ENCODE measurements around the gene PLPP2. TPM values are rescaled to one million over a fixed set of nuclear protein-coding genes. Genes with fewer than 3 reads are reported as not detected.

The PLPP2 gene
- total RNA-seq, 2 experiments from 2014 or later = 0.36 TPM; not detected in 1

DNA sequence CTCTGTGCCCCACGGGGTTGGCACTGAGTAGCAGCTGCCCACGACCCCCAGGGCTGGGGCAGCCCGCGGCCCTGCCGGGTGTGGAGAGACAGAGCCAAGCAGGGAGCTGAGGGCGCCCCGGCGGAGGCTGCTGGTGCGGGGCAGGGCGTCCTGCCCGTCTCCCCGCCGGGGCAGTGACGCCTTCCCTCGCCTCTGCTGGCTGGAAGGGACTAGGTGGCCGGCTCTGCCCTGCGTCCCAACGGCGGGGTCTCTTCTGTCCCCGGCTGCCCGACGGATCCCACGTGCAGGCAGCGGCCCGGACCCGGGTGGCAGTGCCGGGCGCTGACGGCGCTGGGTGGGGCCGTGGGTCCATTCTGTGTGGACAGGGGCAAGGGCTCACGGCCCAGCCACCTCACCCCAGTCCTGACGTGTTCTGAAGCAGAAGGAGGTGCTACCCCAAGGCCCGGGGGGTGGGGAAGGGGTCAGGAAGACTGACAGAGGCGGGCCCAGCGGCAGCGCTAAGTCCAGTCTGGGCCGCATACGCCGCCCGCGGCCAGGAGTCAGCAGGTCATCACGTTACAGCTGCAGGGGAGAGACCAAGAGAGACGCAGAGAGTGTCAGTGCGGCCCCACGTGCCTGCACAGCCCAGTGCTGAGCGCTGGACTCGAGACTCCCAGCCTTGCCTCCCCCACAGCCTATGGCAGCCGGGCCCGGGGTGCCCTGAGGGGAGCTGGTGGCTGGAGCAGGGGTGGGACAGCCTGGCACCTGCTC is 15.1 kb upstream of the PLPP2 start:
- H3K4me1 Mint-ChIP-seq (ENCODE audit: low read depth) = no peaks in the 10 kb centered on the region
- TF ChIP-seq, protein P1, sequence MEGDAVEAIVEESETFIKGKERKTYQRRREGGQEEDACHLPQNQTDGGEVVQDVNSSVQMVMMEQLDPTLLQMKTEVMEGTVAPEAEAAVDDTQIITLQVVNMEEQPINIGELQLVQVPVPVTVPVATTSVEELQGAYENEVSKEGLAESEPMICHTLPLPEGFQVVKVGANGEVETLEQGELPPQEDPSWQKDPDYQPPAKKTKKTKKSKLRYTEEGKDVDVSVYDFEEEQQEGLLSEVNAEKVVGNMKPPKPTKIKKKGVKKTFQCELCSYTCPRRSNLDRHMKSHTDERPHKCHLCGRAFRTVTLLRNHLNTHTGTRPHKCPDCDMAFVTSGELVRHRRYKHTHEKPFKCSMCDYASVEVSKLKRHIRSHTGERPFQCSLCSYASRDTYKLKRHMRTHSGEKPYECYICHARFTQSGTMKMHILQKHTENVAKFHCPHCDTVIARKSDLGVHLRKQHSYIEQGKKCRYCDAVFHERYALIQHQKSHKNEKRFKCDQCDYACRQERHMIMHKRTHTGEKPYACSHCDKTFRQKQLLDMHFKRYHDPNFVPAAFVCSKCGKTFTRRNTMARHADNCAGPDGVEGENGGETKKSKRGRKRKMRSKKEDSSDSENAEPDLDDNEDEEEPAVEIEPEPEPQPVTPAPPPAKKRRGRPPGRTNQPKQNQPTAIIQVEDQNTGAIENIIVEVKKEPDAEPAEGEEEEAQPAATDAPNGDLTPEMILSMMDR (IDR thresholded peaks at IDR 0.05) = no peak
- no peak overlapping the region for H3K27ac Mint-ChIP-seq
- DNase-seq (no peak), ATAC-seq (no peak)
- ChIA-PET CTCF (no interaction called here), POLR2A (no interaction called here)
- no peak overlapping the region for H3K4me3 Mint-ChIP-seq
- H3K9me3 Mint-ChIP-seq = no peaks in the 10 kb centered on the region
- intact Hi-C loops (cut with micrococcal nuclease) = no loop called here
- H3K36me3 Mint-ChIP-seq (ENCODE audit: low read depth) = peaks cover 8% of the 10 kb centered on the region
- no peaks in the 10 kb centered on the region for H3K27me3 Mint-ChIP-seq

DNA sequence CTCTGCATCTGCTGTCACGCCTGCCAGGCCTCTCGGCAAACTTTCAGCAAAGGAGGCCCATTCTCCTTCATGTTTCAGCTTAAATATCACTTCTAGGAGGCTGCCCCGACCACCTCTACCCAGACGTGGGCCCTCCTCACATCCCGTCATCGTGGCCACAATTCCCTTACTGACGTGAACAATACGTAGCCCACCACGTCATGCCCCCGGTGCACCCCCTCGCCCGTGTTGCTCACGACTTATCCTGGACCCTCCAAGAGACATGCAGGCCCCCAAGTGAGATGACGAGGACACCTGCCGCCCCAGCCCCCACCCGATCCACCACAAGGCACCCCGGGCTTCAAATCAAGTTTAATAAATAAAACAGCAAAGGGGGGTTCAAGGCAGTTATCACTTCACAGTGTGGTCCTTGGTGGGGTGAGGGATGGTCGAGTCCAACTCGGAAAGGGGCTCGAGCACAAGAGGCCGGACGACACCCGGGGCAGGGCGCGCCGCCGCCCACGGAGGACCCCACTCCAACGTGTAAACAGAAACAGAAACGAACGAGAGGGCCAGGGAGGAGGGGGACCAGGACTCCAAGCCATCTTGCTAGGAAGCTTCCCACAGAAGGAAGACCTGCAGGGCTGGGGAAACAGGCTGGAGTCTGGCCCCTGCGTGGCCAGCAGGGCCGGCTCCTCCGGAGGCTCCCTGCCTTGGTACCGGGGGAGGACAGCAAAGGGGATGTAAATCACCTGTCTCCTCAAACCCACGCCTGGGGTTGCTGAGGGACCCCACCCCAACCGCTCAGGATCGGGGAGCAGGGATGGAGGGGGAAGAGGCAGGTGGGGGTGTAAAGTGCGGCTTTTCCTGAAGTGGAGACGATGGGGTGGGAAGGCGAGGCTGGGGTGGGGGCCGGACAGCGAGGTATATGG is 14.3 kb upstream of the PLPP2 start:
- POLR2A ChIA-PET = interaction anchor here (1.4 kb wide), 1 partner anchor 10 kb away, joined by 3 read pairs; no protein-coding TSS in a partner anchor
- Mint-ChIP-seq H3K4me3 (no peak overlapping the region), H3K27me3 (no peaks in the 10 kb centered on the region), H3K36me3 (ENCODE audit: low read depth) (peaks cover 8% of the 10 kb centered on the region), H3K9me3 (no peaks in the 10 kb centered on the region), H3K27ac (no peak overlapping the region), H3K4me1 (ENCODE audit: low read depth) (no peaks in the 10 kb centered on the region)
- intact Hi-C loops (cut with micrococcal nuclease) = no loop called here
- CTCF ChIA-PET = no interaction called here
- ATAC-seq (no peak), DNase-seq (no peak)
- TF ChIP-seq, protein P1 (IDR thresholded peaks at IDR 0.05) = no peak

DNA sequence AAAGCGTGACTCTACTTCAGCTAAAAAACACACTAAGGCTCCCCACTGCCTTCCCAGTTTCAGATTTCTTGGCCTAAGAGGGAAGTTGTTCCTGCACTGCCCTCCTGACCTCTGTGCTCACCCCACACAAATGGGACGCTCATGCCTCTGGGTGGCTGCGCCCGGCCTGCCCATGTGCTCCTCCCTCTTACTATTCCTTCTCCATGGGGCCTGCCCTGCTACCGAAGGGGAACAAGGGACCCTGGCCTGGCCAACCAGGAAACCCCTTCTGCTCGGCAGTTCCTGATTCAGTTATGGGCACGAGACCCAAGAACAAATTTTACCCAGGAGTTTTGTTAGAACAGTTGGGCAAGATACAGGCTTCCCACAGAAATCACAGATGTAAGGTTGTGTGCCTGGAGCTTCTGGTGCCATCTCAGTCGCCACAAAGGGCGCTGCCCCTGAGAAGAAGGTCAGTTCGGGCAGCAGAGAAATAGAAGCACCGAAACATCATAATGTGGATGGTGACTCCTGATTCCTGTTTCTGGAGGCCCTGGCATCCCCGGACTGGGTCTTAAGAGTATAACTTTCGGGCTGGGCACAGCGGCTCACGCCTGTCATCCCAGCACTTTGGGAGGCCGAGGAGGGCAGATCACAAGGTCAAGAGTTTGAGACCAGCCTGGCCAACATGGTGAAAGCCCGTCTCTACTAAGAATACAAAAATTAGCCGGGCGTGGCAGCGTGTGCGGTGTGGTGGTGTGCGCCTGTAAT is 5.4 kb upstream of the PLPP2 start:
- intact Hi-C loops (cut with micrococcal nuclease) = no loop called here
- TF ChIP-seq, protein P1 (IDR thresholded peaks at IDR 0.05) = no peak
- H3K4me3 Mint-ChIP-seq = no peak overlapping the region
- ChIA-PET POLR2A (interaction anchor here (1.5 kb wide), 1 partner anchor 8 kb away, joined by 3 read pairs; no protein-coding TSS in a partner anchor), CTCF (interaction anchor here (1.2 to 2.1 kb wide), 4 partner anchors 14 to 210 kb away, joined by 3 to 10 read pairs (median 4); no protein-coding TSS in a partner anchor)
- peaks cover 30% of the 10 kb centered on the region for H3K27me3 Mint-ChIP-seq
- H3K4me1 Mint-ChIP-seq (ENCODE audit: low read depth) = peaks cover 8% of the 10 kb centered on the region
- no peak for DNase-seq
- ATAC-seq = no peak
- no peaks in the 10 kb centered on the region for H3K36me3 Mint-ChIP-seq (ENCODE audit: low read depth)
- no peak overlapping the region for H3K27ac Mint-ChIP-seq
- H3K9me3 Mint-ChIP-seq = no peaks in the 10 kb centered on the region

DNA sequence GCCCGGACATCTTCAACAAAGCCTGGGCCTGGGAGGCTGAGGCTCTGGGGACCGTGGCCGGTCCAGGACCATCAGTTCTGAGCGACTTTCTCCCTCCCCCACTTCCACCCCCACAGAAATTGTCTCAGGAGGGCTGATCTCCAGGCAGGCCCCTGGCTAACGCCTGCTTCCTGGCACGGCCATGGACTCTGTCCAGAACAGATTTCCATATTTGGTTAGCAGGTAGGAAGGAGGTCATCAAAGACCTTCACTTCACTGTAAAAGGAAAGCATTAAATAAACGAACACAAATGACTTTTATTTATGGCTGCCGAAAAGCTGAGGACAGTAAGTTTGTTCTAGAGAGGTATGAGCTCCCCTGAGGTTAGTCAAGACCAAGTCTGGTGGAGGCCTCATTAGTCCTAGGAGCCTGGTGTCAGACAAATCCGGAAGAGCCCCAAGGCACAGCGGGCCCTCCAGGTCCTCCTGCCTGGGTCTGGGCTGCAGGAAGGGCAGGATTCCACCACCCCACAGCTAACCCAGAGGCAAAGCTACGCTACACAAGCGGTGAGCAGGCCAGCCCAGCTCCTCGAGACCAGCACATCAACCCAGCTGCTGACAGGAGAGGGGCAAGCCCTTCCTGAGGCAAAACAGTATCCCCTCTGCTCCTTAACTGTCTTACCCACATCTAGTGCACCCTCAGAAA is 4.6 kb upstream of the PLPP2 start:
- no peak overlapping the region for H3K27ac Mint-ChIP-seq
- DNase-seq = no peak
- H3K9me3 Mint-ChIP-seq = no peaks in the 10 kb centered on the region
- no peak overlapping the region for H3K4me3 Mint-ChIP-seq
- H3K4me1 Mint-ChIP-seq (ENCODE audit: low read depth) = peaks cover 8% of the 10 kb centered on the region
- CTCF ChIA-PET = interaction anchor here (0.7 to 2.1 kb wide), 6 partner anchors 9 to 215 kb away, joined by 3 to 10 read pairs (median 3); no protein-coding TSS in a partner anchor
- POLR2A ChIA-PET = interaction anchor here (1.5 kb wide), 1 partner anchor 9 kb away, joined by 3 read pairs; no protein-coding TSS in a partner anchor
- intact Hi-C loops (cut with micrococcal nuclease) = no loop called here
- H3K27me3 Mint-ChIP-seq = peaks cover 30% of the 10 kb centered on the region
- TF ChIP-seq, protein P1 (IDR thresholded peaks at IDR 0.05) = no peak
- no peaks in the 10 kb centered on the region for H3K36me3 Mint-ChIP-seq (ENCODE audit: low read depth)
- ATAC-seq = no peak
